ENCODE results near the gene IL1A.

GRCh38 chr2:112813280-112813966 lies 29.1 kb upstream of the IL1A start:
- TF ChIP-seq, protein P1, sequence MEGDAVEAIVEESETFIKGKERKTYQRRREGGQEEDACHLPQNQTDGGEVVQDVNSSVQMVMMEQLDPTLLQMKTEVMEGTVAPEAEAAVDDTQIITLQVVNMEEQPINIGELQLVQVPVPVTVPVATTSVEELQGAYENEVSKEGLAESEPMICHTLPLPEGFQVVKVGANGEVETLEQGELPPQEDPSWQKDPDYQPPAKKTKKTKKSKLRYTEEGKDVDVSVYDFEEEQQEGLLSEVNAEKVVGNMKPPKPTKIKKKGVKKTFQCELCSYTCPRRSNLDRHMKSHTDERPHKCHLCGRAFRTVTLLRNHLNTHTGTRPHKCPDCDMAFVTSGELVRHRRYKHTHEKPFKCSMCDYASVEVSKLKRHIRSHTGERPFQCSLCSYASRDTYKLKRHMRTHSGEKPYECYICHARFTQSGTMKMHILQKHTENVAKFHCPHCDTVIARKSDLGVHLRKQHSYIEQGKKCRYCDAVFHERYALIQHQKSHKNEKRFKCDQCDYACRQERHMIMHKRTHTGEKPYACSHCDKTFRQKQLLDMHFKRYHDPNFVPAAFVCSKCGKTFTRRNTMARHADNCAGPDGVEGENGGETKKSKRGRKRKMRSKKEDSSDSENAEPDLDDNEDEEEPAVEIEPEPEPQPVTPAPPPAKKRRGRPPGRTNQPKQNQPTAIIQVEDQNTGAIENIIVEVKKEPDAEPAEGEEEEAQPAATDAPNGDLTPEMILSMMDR (IDR thresholded peaks at IDR 0.05), result no peak
- no peak for TF ChIP-seq EZH2 (IDR thresholded peaks at IDR 0.05)
- TF ChIP-seq EZH2phosphoT487 (IDR thresholded peaks at IDR 0.05), result no peak
